ENCODE results near the gene UBL4B.

UBL4B gene

GRCh38 chr1:110112143-110112542 is at the start of gene UBL4B:
TSS of gene UBL4B (plus strand) at chr1:110112443. CDS start at chr1:110112535, 92 bp downstream.
- no peak for TF ChIP-seq CTCF (IDR thresholded peaks at IDR 0.05; ENCODE audit: low read length, missing control alignments)
- no peak for DNase-seq (ENCODE audit: low read depth)
- no peak within 1 kb of the TSS for H3K4me3 ChIP-seq (replicated peaks; ENCODE audit: low read depth, low read length)

GRCh38 chr1:110062612-110063011 is 49.6 kb upstream of the UBL4B start:
- no peak overlapping the region for H3K4me3 ChIP-seq (replicated peaks; ENCODE audit: low read depth, low read length)
- no peak for DNase-seq (ENCODE audit: low read depth)
- no peak for TF ChIP-seq CTCF (IDR thresholded peaks at IDR 0.05; ENCODE audit: low read length, missing control alignments)

- no peak overlapping the region for H3K4me3 ChIP-seq (replicated peaks; ENCODE audit: low read depth, low read length)
- DNase-seq (ENCODE audit: low read depth), result no peak
- no peak for TF ChIP-seq CTCF (IDR thresholded peaks at IDR 0.05; ENCODE audit: low read length, missing control alignments)
These were observed 48.5 kb upstream of the UBL4B start for GRCh38 chr1:110063781-110064180.

- no peak for TF ChIP-seq CTCF (IDR thresholded peaks at IDR 0.05; ENCODE audit: low read length, missing control alignments)
- no peak for DNase-seq (ENCODE audit: low read depth)
- no peak overlapping the region for H3K4me3 ChIP-seq (replicated peaks; ENCODE audit: low read depth, low read length)
These were observed 47.5 kb upstream of the UBL4B start for GRCh38 chr1:110064576-110065337.

GRCh38 chr1:110065841-110066240 is 46.4 kb upstream of the UBL4B start:
- TF ChIP-seq CTCF (IDR thresholded peaks at IDR 0.05; ENCODE audit: low read length, missing control alignments), result no peak
- no peak overlapping the region for H3K4me3 ChIP-seq (replicated peaks; ENCODE audit: low read depth, low read length)
- no peak for DNase-seq (ENCODE audit: low read depth)

GRCh38 chr1:110067479-110067892 is 44.8 kb upstream of the UBL4B start:
- no peak for DNase-seq (ENCODE audit: low read depth)
- no peak for TF ChIP-seq CTCF (IDR thresholded peaks at IDR 0.05; ENCODE audit: low read length, missing control alignments)
- no peak overlapping the region for H3K4me3 ChIP-seq (replicated peaks; ENCODE audit: low read depth, low read length)

Data from fibroblast of pulmonary artery (primary cell).